Suppressor macrophage treated with lipopolysaccharide for 4 hours (primary cell): ENCODE measurements around the gene ARSG.

ENCODE experiments used
- DNase-seq: peaks from one replicate; pipeline ENCODE4 v3.0.0-alpha.2; 2020

ARSG gene

DNA sequence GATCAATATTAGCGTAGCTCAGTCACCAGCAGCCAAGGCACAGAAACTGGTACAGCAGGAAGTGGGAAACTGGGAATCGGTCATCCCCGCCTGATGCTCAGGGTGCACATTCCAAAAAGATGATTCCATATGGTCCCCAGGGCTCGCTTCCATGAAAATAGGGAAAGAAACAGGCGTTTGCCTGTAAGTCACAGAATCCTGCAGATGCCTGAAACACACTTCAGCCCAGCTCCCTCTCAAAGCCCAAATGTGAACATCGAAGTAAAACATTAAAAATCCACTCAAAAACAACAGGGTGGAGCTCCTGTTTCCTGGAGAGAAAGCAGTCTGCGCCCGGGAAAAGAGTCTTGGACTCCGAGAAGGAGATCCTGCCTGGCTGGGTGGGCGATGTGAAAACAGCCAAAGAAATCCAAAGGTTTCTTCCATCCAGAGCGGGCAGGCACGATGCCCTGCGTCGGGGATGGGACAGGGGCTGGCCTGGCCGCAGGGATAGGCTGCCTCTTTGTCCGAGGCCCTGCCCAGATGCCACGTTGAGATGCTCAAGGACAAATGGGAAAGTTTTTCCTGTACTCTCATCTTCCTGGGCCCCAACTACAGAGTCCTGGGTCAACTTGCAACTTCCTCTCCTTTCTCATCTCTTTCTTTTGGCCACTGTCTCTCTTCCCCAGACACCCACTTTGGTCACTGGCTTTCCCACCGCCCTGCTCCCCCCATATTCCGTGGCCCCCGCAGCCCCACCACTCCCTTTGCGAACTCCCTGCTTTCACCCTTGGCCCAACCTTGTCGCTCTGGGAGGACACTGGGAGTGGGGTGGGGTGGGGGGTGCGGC lies 165.3 kb downstream of the ARSG start:
- peak; percentile 68 for DNase-seq

DNA sequence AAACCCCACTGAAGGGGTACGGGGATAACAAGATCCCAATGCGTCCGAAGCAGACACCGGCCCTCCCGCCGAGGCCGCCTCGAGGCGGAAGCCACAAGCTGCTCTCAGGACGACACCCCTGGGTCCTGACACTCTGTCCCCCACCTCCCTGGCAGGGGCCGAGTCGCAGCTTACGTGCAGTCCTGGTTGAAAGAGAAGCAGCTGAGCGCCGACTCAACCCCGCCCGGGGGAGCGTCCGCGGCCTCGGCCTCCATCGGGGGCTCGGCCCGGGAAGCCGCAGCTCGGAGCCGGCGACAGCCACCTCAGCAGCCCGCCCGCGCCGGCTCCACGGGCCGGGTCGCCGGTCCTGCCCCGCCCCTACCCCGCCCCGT lies 165.9 kb downstream of the ARSG start, which contains the start of gene WIPI1:
Gene WIPI1, minus strand, starts transcription at position 329 of the 371 bp plus-strand sequence. Its CDS starts 75 bp downstream, at position 254.
- DNase-seq: no peak

DNA sequence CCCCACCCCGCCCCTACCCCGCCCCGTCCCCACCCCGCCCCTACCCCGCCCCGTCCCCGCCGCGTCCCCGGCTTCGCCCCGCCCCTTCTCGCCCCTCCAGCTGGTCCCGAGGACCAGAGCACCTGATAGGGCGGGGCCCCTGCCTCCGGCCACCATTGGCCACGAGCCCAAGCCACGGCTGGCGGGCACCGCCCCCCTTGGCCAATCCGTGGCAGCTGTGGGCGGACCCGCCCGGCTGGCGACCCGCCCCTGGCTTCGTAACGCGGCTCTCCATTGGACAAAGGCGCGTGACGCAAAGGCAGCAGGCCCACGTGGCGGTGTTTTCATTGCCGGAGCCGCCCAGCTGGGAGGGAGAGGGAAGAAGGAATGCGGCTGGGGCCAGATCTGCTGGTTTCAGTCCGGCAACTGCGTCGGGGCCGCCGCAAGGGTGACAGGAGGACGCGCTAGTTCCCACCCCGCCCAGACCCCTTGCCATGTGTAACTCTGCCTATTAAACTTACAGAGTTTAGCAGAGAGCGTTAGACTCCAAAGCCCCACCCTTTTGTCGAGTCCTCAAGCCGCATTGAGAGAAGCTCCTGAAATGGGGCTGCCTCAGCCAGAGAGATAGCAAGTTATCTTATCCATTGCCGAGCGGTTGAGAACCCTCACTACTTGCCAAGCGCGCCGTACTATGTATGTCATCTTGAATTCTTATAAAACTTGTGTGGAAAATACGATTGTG lies 166.4 kb downstream of the ARSG start:
- DNase-seq: peak; percentile 100

DNA sequence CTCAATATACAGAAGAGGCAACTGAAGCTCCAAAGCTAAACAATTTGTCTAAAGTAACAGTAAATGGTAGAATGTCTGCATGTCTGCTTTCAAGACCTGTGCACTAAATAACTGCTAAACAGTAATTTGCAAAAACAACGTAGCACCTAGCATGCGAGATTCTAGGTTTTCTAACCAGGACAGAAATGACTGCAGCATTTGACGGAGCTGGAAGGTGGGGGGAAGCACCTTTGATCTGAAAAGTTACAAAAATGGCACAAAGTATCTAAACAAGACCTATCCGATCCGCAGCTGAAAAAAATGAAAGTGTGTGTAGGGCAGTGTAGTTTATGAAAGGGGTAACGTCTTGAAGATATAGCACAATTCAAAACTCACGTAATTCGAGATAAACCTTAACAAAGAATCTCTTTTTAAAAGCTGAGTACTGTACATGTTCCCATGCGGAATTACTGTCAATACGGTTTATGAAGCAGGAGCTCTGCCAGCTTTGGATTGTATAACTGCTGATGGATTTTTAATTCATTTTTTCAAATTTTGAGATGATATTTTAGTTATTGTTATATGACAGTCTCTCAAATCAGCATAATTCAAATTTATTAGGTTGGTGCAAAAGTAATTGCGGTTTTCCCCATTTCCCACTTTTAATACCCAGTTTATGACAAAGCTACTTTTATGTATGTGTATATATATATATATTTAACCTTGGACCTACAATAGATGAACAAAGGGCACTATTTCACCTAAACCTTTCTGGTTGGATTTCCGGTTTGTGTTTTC lies 167.2 kb downstream of the ARSG start:
- DNase-seq: no peak

DNA sequence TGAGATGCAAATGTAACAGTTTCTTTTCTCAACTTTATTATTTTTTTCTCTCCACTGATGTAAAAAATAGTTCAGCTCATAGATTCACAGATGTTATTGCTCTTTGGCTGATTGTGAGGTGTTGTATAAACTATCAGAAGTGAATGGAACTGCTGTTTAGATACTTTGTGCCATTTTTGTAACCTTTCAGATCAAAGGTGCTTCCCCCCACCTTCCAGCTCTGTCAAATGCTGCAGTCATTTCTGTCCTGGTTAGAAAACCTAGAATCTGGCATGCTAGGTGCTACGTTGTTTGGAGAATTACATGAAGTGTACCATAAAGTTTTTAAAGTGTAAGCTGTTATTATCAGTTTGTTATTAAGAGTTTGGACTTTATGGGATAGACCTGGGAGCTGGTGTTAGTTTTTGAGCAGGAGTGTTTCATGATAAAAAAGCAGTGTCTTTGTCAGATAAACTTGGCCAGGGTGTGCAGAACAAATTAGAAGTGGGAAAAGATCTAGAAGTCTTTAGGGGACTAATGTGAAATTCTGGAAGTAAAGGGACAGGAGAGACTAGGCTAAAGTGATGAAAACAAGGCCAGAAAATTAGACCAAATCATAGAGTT lies 167.8 kb downstream of the ARSG start:
- DNase-seq: no peak

DNA sequence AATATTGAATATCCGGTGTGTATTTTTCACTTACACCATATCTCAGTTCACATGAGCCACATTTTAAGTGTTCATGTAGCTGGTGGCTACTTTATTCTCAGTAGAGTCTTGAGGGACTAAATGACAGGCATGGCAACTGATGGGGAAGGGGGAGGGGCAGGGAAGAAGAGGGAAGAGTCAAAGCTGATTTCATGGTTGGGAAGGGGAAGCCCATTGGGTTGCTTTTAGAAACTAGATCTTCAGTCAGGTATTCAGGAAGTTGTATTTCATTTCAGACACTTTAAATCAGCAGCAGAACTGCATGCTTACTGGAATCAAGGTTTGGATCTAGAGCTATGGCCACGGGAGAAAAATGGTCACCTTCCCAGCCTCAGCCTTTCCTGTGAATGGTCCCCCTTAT lies 168.9 kb downstream of the ARSG start:
- no peak for DNase-seq

DNA sequence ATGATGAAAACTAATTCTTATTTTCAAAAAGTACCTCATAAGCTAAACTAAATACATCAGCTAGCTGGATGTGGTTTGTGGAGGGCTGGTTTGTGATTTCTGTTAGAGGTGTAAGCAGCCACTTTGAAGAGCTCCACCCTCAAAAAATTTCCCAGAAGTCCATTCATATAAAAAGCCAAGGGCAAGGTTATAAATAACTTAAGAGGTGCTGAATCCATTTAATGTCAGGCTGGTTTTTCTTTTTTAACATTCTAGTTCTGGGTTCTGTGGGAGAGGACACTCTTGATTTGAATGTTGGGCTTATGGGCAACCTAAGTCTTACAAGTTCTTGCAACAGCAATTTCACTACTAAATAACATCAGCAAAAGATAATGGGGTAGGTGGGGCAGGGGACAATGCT lies 169.4 kb downstream of the ARSG start:
- DNase-seq: no peak

DNA sequence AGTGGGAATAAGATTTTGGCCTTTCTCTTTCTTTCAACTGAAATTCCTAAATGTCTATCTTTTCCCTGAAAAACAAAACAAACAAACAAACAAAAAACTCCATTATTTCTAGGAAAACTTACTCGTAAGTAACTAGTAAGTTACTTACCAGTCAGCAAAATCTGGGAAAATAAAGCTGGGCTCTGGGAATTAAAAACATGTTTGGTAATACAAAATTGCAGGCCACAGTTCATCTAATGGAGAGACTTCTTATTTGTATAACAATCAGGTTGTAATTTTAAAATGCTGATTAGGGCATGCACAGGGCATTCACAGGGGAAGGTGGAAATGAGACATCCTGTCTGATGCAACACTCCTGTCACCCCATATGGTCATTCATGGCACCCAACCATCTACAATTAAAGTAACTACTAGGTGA lies 169.8 kb downstream of the ARSG start:
- DNase-seq: no peak

DNA sequence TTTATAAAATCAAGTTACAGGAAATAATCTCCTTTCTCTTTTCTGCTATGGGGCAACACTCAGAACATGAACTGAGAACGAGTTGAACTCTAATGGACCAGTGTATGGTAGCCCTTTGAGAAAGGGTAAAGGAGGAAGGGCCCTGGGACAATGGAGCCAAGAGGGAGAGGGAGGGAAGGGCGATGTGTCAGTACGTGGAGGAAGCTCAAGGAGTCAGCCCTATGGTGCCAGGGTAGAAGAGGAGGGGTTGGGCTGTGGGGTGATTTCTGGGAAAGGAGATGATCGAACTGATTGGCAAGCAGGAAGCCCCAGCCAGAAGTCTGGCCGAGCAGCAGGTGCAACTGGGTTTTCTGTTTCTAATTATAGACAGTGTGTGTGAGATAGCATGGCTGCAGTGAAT lies 170.3 kb downstream of the ARSG start:
- peak; percentile 57 for DNase-seq

DNA sequence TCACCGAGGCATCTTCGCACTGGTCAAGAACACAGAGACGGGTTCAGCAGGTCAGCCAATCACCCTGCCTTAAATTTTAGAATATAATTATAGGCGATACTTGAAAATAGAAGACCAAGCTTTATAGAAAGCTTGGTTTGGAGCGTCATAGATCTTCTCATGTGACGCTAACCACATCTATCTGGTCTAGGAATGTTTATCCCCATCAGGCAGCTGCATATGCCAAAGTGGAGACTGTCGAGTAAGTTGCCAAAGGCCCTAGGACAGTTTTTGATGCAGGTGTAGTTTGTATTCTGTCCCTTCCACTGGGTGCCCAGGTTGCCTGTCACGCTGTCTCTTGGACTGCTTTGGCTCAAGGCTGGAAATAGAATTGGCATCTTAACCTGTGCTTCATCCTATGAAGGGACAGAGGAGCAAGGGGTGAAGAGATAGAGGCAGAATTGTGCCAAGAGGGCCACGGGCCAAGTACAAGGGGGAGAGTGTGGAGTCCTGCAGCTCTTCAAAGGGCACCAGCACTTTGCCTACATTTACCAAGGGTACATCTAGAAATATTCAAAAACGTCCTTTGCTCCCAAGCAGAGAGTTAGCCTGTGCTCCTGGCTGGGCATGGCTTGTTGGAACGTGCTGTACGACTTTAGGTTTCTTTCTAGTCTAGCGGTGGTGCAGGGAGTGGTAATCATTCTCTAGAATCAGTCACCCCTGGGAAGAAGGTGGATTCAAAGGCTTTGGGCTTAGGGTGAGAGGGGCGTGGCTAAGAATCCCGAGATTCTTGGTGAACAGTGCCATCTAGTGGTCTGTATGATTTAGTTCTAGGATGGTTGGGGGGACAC lies 171.3 kb downstream of the ARSG start:
- peak; percentile 92 for DNase-seq

DNA sequence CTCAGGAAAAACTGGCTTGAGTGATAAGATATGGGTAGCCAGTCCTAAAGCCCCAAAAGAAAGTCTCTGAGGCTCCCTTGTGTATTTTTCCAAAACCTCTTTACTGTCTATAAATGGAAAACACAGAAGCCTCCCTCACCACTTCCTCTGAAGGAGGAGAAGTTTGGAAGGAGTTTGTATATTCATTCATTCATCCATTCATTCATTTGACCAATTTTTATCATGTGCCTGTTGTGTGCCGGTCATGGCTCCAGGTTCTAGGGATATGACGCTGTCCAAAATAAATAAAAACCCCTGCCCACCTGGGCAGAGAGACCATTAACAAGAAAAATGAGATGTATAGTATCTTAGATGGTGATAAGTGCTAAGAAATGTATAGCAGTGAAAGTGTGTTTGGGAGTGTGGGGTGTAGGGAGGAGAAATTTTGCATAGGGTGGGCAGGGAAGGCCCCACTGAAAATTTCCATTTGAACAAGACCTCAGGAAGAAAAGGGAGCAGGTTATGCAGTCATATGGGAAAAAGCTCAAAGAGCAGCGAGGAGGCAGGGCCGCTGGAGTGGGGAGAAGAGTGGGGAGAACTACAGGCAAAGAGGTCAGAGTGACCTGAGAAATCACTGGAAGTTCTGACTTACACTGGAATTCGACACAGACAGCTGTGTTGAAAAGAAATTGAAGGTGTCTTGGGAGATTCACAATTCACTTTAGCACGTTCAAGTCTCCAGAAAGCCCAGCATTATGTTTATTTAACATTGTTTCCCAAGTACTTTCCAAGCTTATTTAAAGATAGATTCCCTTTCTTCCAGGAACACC lies 172.1 kb downstream of the ARSG start:
- no peak for DNase-seq

DNA sequence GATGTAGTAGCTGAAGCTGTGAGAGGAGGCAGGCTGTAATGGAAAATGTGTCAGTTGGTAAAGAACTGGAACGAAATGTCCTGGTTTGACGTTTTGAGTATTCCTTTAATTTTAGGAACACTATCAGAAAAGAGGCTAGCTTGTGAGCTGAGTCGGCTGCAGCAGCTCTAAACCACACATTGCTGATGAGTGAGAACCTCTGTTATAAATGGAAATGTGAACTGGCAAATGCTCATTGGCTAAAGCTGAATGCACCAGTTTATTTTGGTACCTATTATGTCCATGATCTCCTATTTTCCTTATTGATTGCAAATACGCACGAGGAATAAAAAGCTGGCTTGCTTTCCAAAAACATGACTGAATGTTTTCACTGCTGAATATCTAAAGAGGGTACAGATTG lies 177.0 kb downstream of the ARSG start:
- no peak for DNase-seq

DNA sequence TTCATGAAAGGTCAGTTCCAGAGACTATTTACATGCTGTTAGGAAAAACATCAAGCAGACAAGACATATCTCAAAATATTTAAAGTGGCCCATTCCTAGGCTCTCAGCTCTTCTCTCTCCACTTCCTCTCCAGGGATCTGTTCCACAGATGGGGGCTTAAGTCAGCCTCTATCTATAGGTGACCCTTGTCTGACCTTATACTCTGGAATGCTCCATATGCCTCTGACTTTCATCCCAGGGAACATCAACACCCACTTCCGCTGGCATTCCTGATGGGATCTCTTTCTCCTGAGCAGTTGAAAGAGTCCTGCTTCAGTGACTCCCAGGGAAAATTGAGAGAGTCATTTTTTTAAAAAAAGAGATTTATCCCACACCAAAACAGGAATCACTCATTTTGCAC lies 177.5 kb downstream of the ARSG start:
- DNase-seq: no peak
